BLaER1 treated with 17β-estradiol and CSF1 and Interleukin-3, amounts not matched to agents 10 nM and 100 nM (cell line): ENCODE measurements around the gene DACT3.

ENCODE experiments used
- H3K27ac ChIP-seq, 11 experiments: shearing (Covaris generic); formaldehyde crosslinking; 2 replicates each; pipeline ENCODE4 v1.8.1; 2022
- H3K27me3 ChIP-seq, 11 experiments: shearing (Covaris generic); formaldehyde crosslinking; 2 replicates each; pipeline ENCODE4 v1.8.1; 2022
- H3K36me3 ChIP-seq, 11 experiments: shearing (Covaris generic); formaldehyde crosslinking; 2 replicates each; pipeline ENCODE4 v1.8.1; 2022
- H3K4me1 ChIP-seq, 10 experiments: shearing (Covaris generic); formaldehyde crosslinking; 2 replicates each; pipeline ENCODE4 v1.8.1; 2022
- H3K4me2 ChIP-seq, 11 experiments: shearing (Covaris generic); formaldehyde crosslinking; 2 replicates each; pipeline ENCODE4 v1.8.1; 2022
- H3K4me3 ChIP-seq, 10 experiments: shearing (Covaris generic); formaldehyde crosslinking; 2 replicates each; pipeline ENCODE4 v1.8.1; 2022
- H3K9ac ChIP-seq, 11 experiments: shearing (Covaris generic); formaldehyde crosslinking; 2 replicates each; pipeline ENCODE4 v1.8.1; 2022
- H3K9me3 ChIP-seq, 11 experiments: shearing (Covaris generic); formaldehyde crosslinking; replicated peaks in 1 of 11; 2 replicates each; pipeline ENCODE4 v1.8.1; 2022
- H4K20me1 ChIP-seq, 11 experiments: shearing (Covaris generic); formaldehyde crosslinking; 2 replicates each; pipeline ENCODE4 v1.8.1; 2022
- Cebpa-rat ChIP-seq, 11 experiments: shearing (Covaris generic); IDR thresholded peaks; 2 replicates each; pipeline ENCODE4 v1.8.1; 2022

DACT3 gene

DNA sequence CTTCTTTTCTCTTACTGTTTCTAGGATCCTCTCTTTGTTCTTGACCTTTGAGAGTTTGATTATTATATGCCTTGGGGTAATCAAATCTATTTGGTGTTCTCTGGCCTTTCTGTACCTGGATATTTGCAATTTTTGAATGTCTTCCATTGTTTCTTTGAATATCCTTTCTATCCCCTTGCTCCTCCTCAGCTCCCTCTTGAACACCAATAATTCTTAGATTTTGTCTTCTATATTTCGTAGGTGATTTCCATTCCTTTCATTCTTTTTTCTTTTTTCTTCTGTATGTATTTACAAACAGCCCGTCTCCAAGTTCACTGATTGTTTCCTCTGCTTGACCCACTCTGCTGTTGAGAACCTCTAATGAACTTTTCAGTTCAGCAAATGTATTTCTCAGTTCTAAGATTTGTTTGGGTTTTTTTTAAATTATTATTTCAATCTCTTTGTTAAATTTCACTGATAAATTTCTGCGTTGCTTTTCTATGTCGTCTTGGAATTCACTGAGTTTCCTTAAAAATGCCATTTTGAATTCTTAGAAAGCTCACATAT is 62.5 kb downstream of the DACT3 start:
- Histone ChIP-seq H3K4me2 (no peak overlapping the region), H3K4me1 (peaks cover 14 to 21% (median 18%) of the 10 kb centered on the region in 10 experiments), H3K9ac (no peak overlapping the region), H3K9me3 (peaks cover 18 to 27% (median 24%) of the 10 kb centered on the region in 11 experiments), H3K27ac (no peak overlapping the region), H4K20me1 (peaks cover 12 to 15% (median 15%) of the 10 kb centered on the region in 11 experiments), H3K36me3 (0 out of 22 replicates have a peak, but pooled peaks cover 0 to 5% (median 0%) of the 10 kb centered on the region in 11 experiments), H3K4me3 (no peak overlapping the region), H3K27me3 (no peaks in the 10 kb centered on the region)
- TF ChIP-seq Cebpa-rat (IDR thresholded peaks at IDR 0.05): no peak
